Astrocyte (in vitro differentiated cells and primary cell): Measurements from ENCODE around the gene C1orf21. TPM values are rescaled to one million over a fixed set of nuclear protein-coding genes. Genes with fewer than 3 reads are reported as not detected.

Experiments used
- DNase-seq: peaks from one replicate; pipeline ENCODE4 v3.0.0-alpha.2; 2010; ENCODE audit warnings: low read depth
- FAIRE-seq: peaks from 2 replicates; lab custom pipeline; 2011; peaks lifted over from hg19 to GRCh38; lab: Jason Lieb, UNC
- H2AFZ ChIP-seq: 2 replicates; pipeline ENCODE4 v1.6.0; 2012; ENCODE audit warnings: low read depth, low read length, inconsistent platforms
- H3K27ac ChIP-seq: 2 replicates; pipeline ENCODE4 v1.5.1; 2011; ENCODE audit warnings: low read depth, low read length, inconsistent platforms
- H3K27me3 ChIP-seq: 2 replicates; pipeline ENCODE4 v1.6.0; 2011; ENCODE audit warnings: low read length, inconsistent platforms; ENCODE audit not compliant: insufficient read depth
- H3K36me3 ChIP-seq: 2 replicates; pipeline ENCODE4 v1.5.1; 2011; ENCODE audit warnings: low read length, inconsistent platforms; ENCODE audit not compliant: insufficient read depth
- H3K4me1 ChIP-seq: 2 replicates; pipeline ENCODE4 v1.5.1; 2011; ENCODE audit warnings: low read length, inconsistent platforms; ENCODE audit not compliant: insufficient read depth
- H3K4me2 ChIP-seq: 2 replicates; pipeline ENCODE4 v1.6.0; 2012; ENCODE audit warnings: low read length, inconsistent platforms
- H3K4me3 ChIP-seq: 2 replicates; pipeline ENCODE4 v1.5.1; 2011; ENCODE audit warnings: low read depth, mild to moderate bottlenecking, low read length, inconsistent platforms; ENCODE audit not compliant: insufficient read depth
- H3K79me2 ChIP-seq: 2 replicates; pipeline ENCODE4 v1.6.0; 2012; ENCODE audit warnings: mild to moderate bottlenecking, low read length, inconsistent platforms; ENCODE audit not compliant: insufficient read depth
- H3K9ac ChIP-seq: 2 replicates; pipeline ENCODE4 v1.6.0; 2012; ENCODE audit warnings: mild to moderate bottlenecking, low read length, inconsistent platforms
- H3K9me3 ChIP-seq: 2 replicates; pipeline ENCODE4 v1.5.1; 2012; ENCODE audit warnings: low read depth, mild to moderate bottlenecking, low read length, inconsistent platforms; ENCODE audit not compliant: insufficient read depth
- H4K20me1 ChIP-seq: 2 replicates; pipeline ENCODE4 v1.6.0; 2012; ENCODE audit warnings: low read length, inconsistent platforms; ENCODE audit not compliant: insufficient read depth
- H3K27ac Mint-ChIP-seq: one replicate; pipeline ENCODE4 v1.8.0; 2021; ENCODE audit warnings: mild to moderate bottlenecking, mixed read lengths; ENCODE audit not compliant: unreplicated experiment
- H3K27me3 Mint-ChIP-seq: one replicate; pipeline ENCODE4 v1.8.0; 2021; ENCODE audit warnings: low read depth, mixed read lengths; ENCODE audit not compliant: unreplicated experiment
- H3K36me3 Mint-ChIP-seq: one replicate; pipeline ENCODE4 v1.8.0; 2021; ENCODE audit warnings: low read depth, mixed read lengths; ENCODE audit not compliant: unreplicated experiment
- H3K4me1 Mint-ChIP-seq: one replicate; pipeline ENCODE4 v1.8.0; 2021; ENCODE audit warnings: low read depth, mixed read lengths; ENCODE audit not compliant: unreplicated experiment
- H3K4me3 Mint-ChIP-seq: one replicate; pipeline ENCODE4 v1.8.0; 2021; ENCODE audit warnings: mild to moderate bottlenecking, moderate library complexity, mixed read lengths; ENCODE audit not compliant: unreplicated experiment
- H3K9me3 Mint-ChIP-seq: one replicate; pipeline ENCODE4 v1.8.0; 2021; ENCODE audit warnings: mild to moderate bottlenecking, mixed read lengths; ENCODE audit not compliant: unreplicated experiment
- EZH2 ChIP-seq: IDR thresholded peaks from 2 replicates; pipeline ENCODE4 v1.6.1; 2012; ENCODE audit warnings: mild to moderate bottlenecking, low read length, inconsistent platforms; ENCODE audit not compliant: insufficient read depth
- total RNA-seq: library from RNA; stranded (reverse); gene quantifications from 2 replicates; pipeline ENCODE4 v1.2.1, GENCODE V29; 2021
- TF ChIP-seq, protein P1 (sequence below): IDR thresholded peaks from 2 replicates; pipeline ENCODE4 v1.5.1; 2011; ENCODE audit warnings: low read depth, mild to moderate bottlenecking, inconsistent platforms, low read length, moderate library complexity; ENCODE audit not compliant: insufficient read depth

Gene C1orf21
- total RNA-seq, 1 donor from 2014 or later: 15.1 TPM

DNA sequence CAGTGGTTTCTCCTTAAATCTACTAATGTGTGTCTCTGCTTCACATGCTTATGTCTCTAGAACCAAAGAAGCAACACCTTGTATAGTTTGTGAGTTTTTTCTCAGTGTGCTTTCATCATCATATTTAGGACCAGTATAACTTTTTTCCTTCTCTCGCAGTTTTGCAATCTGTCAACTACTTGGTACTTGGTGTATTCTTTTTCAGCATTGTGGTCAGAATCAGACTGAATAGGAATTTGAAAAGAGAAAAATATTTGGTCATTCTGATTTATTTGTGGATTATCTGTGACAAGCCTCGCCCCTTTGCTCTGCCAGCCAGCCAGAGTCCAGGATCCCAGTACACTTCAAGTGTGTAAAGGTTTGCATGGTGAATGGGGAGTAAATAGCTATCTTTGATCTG lies 122.3 kb downstream of the C1orf21 start:
- Histone ChIP-seq H3K9ac (no peak overlapping the region), H4K20me1 (no peaks in the 10 kb centered on the region), H3K36me3 (no peaks in the 10 kb centered on the region), H3K79me2 (no peaks in the 10 kb centered on the region), H3K4me1 (no peaks in the 10 kb centered on the region), H3K4me2 (no peak overlapping the region), H3K9me3 (no peaks in the 10 kb centered on the region), H3K27ac (no peak overlapping the region), H3K4me3 (no peak overlapping the region), H3K27me3 (no peaks in the 10 kb centered on the region), H2AFZ (no peak overlapping the region)
- peaks cover 15% of the 10 kb centered on the region for H3K4me1 Mint-ChIP-seq
- DNase-seq: no peak
- H3K27me3 Mint-ChIP-seq: no peaks in the 10 kb centered on the region
- H3K9me3 Mint-ChIP-seq: no peaks in the 10 kb centered on the region
- no peak for TF ChIP-seq EZH2
- TF ChIP-seq, protein P1, sequence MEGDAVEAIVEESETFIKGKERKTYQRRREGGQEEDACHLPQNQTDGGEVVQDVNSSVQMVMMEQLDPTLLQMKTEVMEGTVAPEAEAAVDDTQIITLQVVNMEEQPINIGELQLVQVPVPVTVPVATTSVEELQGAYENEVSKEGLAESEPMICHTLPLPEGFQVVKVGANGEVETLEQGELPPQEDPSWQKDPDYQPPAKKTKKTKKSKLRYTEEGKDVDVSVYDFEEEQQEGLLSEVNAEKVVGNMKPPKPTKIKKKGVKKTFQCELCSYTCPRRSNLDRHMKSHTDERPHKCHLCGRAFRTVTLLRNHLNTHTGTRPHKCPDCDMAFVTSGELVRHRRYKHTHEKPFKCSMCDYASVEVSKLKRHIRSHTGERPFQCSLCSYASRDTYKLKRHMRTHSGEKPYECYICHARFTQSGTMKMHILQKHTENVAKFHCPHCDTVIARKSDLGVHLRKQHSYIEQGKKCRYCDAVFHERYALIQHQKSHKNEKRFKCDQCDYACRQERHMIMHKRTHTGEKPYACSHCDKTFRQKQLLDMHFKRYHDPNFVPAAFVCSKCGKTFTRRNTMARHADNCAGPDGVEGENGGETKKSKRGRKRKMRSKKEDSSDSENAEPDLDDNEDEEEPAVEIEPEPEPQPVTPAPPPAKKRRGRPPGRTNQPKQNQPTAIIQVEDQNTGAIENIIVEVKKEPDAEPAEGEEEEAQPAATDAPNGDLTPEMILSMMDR: no peak
- no peak overlapping the region for H3K4me3 Mint-ChIP-seq
- no peaks in the 10 kb centered on the region for H3K36me3 Mint-ChIP-seq
- no peak for FAIRE-seq
- no peak overlapping the region for H3K27ac Mint-ChIP-seq

DNA sequence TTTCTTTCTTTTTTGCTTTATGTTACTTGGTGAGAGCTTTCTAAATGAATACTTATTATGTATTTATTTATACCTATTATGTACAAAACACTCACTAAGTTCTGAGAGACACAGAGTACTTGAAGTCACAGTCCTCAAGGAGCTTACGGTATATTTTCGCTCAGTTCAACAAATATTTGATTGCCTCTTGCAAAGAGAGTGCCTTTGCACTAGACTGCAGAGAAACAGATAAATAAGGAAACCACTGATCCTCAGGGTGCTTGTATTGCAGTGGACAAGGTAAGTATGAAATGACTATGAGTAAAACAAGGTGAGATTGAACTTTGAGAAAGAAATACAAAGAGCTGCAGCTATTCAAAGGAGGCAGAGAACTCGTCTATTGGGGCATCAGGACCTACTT lies 123.3 kb downstream of the C1orf21 start:
- no peaks in the 10 kb centered on the region for H3K9me3 Mint-ChIP-seq
- no peak overlapping the region for H3K4me3 ChIP-seq
- no peak overlapping the region for H3K27ac Mint-ChIP-seq
- H3K27me3 Mint-ChIP-seq: no peaks in the 10 kb centered on the region
- H3K4me2 ChIP-seq: no peak overlapping the region
- no peak overlapping the region for H2AFZ ChIP-seq
- peaks cover 19% of the 10 kb centered on the region for H3K4me1 Mint-ChIP-seq
- no peaks in the 10 kb centered on the region for H3K79me2 ChIP-seq
- no peaks in the 10 kb centered on the region for H3K36me3 ChIP-seq
- H3K4me3 Mint-ChIP-seq: no peak overlapping the region
- H3K9ac ChIP-seq: no peak overlapping the region
- FAIRE-seq: no peak
- no peak for DNase-seq
- H3K27ac ChIP-seq: no peak overlapping the region
- no peaks in the 10 kb centered on the region for H3K4me1 ChIP-seq
- H3K36me3 Mint-ChIP-seq: no peaks in the 10 kb centered on the region
- no peaks in the 10 kb centered on the region for H3K27me3 ChIP-seq
- no peak for TF ChIP-seq EZH2
- TF ChIP-seq, protein P1: no peak
- no peaks in the 10 kb centered on the region for H4K20me1 ChIP-seq
- no peaks in the 10 kb centered on the region for H3K9me3 ChIP-seq

DNA sequence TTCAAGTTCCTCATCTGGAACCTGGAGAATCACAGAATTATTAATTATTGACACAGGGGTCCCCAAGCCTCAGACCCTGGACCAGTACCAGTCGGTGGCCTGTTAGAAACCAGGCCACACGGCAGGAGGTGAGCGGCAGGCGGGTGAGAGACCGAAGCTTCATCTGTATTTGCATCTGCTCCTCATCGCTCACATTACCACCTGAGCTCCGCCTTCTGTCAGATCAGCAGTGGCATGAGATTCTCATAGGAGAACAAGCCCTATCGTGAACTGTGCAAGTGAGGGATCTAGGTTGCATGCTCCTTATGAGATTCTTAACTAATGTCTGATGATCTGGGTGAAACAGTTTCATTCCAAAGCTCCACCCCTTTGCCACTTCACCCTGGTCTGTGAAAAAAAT lies 125.9 kb downstream of the C1orf21 start:
- FAIRE-seq (no peak), DNase-seq (no peak)
- TF ChIP-seq, protein P1: no peak
- no peak for TF ChIP-seq EZH2
- Histone ChIP-seq H3K27ac (no peak overlapping the region), H4K20me1 (no peaks in the 10 kb centered on the region), H3K27me3 (no peaks in the 10 kb centered on the region), H3K9me3 (no peaks in the 10 kb centered on the region), H3K4me3 (no peak overlapping the region), H2AFZ (no peak overlapping the region), H3K4me2 (no peak overlapping the region), H3K4me1 (no peaks in the 10 kb centered on the region), H3K36me3 (no peaks in the 10 kb centered on the region), H3K79me2 (no peaks in the 10 kb centered on the region), H3K9ac (no peak overlapping the region)
- Mint-ChIP-seq H3K4me1 (peaks cover 10% of the 10 kb centered on the region), H3K9me3 (no peaks in the 10 kb centered on the region), H3K36me3 (no peaks in the 10 kb centered on the region), H3K4me3 (no peak overlapping the region), H3K27me3 (no peaks in the 10 kb centered on the region), H3K27ac (no peak overlapping the region)
